Measurements from ENCODE around the gene GRID2.

The GRID2 gene

GRCh38 chr4:92679149-92679548, 375.4 kb downstream of the GRID2 start:
- DNase-seq (ENCODE audit: low read depth in 2 of 2), result no peak

- no peak for DNase-seq (ENCODE audit: low read depth in 2 of 2)
These were observed 410.9 kb downstream of the GRID2 start for GRCh38 chr4:92714640-92715039.

GRCh38 chr4:92733231-92733630, 429.5 kb downstream of the GRID2 start:
- DNase-seq (ENCODE audit: low read depth in 2 of 2), result no peak

- DNase-seq (ENCODE audit: low read depth in 2 of 2), result no peak
These were observed 431.4 kb downstream of the GRID2 start for GRCh38 chr4:92735025-92735665.

GRCh38 chr4:92760433-92760832, 456.7 kb downstream of the GRID2 start:
- DNase-seq (ENCODE audit: low read depth in 2 of 2), result no peak

GRCh38 chr4:92776080-92776479, 472.3 kb downstream of the GRID2 start:
- no peak for DNase-seq (ENCODE audit: low read depth in 2 of 2)

- DNase-seq (ENCODE audit: low read depth in 2 of 2), result no peak
These were observed 486.0 kb downstream of the GRID2 start for GRCh38 chr4:92789741-92790140.

- DNase-seq (ENCODE audit: low read depth in 2 of 2), result no peak
These were observed 488.2 kb downstream of the GRID2 start for GRCh38 chr4:92791871-92792440.

- DNase-seq (ENCODE audit: low read depth in 2 of 2), result no peak
These were observed 505.6 kb downstream of the GRID2 start for GRCh38 chr4:92809381-92809780.

GRCh38 chr4:92812652-92813051, 508.9 kb downstream of the GRID2 start:
- DNase-seq (ENCODE audit: low read depth in 2 of 2), result no peak

GRCh38 chr4:92814677-92815076, 510.9 kb downstream of the GRID2 start:
- no peak for DNase-seq (ENCODE audit: low read depth in 2 of 2)

- no peak for DNase-seq (ENCODE audit: low read depth in 2 of 2)
These were observed 521.5 kb downstream of the GRID2 start for GRCh38 chr4:92825256-92825655.

GRCh38 chr4:92825791-92826190, 522.0 kb downstream of the GRID2 start:
- DNase-seq (ENCODE audit: low read depth in 2 of 2), result no peak

- DNase-seq (ENCODE audit: low read depth in 2 of 2), result no peak
These were observed 527.0 kb downstream of the GRID2 start for GRCh38 chr4:92830771-92831170.

GRCh38 chr4:92840880-92841279, 537.1 kb downstream of the GRID2 start:
- no peak for DNase-seq (ENCODE audit: low read depth in 2 of 2)

- no peak for DNase-seq (ENCODE audit: low read depth in 2 of 2)
These were observed 540.0 kb downstream of the GRID2 start for GRCh38 chr4:92843784-92844183.

- no peak for DNase-seq (ENCODE audit: low read depth in 2 of 2)
These were observed 543.3 kb downstream of the GRID2 start for GRCh38 chr4:92847026-92847425.

GRCh38 chr4:92862509-92862908, 558.7 kb downstream of the GRID2 start:
- no peak for DNase-seq (ENCODE audit: low read depth in 2 of 2)

- no peak for DNase-seq (ENCODE audit: low read depth in 2 of 2)
These were observed 560.3 kb downstream of the GRID2 start for GRCh38 chr4:92864096-92864495.

- no peak for DNase-seq (ENCODE audit: low read depth in 2 of 2)
These were observed 568.8 kb downstream of the GRID2 start for GRCh38 chr4:92872604-92873003.

GRCh38 chr4:92885632-92886031, 581.9 kb downstream of the GRID2 start:
- DNase-seq (ENCODE audit: low read depth in 2 of 2), result no peak

GRCh38 chr4:92952426-92952825, 648.7 kb downstream of the GRID2 start:
- no peak for DNase-seq (ENCODE audit: low read depth in 2 of 2)

GRCh38 chr4:92952897-92953296, 649.1 kb downstream of the GRID2 start:
- no peak for DNase-seq (ENCODE audit: low read depth in 2 of 2)

- DNase-seq (ENCODE audit: low read depth in 2 of 2), result no peak
These were observed 649.7 kb downstream of the GRID2 start for GRCh38 chr4:92953462-92953861.
